OCI-M2 (cell line): ENCODE measurements around the gene ESPN.
"Not testable (repeated sequence)": the region's sequence is repeated elsewhere in the genome, so short reads cannot be mapped to it uniquely, and the experiment has no call there.

Experiments
- DNase-seq: peaks from one replicate; lab custom pipeline; 2025; ENCODE audit not compliant: unreplicated experiment; lab: John Stamatoyannopoulos, UW

Gene ESPN

DNA sequence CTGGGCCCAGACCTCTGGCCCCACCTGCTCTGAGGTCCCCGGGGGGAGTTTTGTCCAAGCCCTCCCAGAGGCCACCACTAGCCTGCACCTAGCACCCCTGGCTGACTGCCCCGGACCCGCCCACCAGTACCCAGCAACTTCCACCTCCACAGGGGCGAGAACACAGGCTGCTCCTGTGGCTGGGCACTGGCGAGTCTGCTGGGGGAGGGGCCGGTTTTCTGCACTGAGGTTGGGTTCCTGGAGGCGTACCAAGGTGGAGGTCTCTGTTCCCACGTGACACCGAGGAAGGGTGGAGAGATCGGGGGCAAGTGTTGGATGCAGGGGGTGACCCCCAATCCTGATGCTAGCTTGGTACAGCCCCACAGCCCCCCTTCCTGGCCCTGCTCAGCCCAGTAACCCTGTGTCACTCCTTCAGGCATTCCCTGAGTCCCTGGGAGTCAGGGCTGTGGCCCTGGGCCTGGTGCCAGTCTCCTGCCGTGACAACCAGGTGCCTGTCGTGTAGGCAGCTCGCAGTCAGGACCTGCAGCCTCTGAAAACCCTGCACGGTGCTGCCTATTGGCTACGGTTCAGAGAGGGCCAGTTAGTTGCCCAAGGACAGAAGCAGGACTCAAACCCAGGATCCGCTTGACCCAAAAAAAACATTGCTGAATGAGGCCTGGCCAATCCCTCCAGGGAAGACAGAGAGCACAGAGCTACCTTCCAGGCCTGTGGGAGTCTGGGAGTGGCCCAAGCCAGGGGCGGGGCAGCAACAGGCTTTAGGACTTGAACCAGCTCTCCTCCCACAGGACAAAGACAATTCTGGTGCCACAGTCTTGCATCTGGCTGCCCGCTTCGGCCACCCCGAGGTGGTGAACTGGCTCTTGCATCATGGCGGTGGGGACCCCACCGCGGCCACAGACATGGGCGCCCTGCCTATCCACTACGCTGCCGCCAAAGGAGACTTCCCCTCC is 3.1 kb downstream of the ESPN start:
- DNase-seq: no peak

DNA sequence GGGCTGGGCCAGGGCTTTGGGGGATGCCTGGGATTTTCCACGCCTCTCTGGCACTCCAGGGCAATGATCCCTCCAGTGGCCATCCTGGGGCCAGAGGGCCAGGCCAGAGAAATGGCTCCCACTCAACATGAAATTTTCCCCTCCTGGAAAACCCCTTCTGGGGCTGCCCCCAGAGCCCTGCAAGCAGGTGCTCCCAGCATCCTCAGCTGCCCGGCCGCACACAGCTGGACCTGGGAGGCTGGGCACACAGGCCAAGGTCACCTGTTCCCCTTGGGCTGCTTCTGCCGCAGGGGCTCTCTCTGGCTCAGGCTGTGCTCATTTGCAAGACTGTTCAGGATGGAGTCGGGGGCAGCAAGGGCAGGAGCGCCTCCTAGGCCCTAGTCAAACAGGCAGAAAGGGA is 3.9 kb downstream of the ESPN start:
- DNase-seq: not testable (repeated sequence)

DNA sequence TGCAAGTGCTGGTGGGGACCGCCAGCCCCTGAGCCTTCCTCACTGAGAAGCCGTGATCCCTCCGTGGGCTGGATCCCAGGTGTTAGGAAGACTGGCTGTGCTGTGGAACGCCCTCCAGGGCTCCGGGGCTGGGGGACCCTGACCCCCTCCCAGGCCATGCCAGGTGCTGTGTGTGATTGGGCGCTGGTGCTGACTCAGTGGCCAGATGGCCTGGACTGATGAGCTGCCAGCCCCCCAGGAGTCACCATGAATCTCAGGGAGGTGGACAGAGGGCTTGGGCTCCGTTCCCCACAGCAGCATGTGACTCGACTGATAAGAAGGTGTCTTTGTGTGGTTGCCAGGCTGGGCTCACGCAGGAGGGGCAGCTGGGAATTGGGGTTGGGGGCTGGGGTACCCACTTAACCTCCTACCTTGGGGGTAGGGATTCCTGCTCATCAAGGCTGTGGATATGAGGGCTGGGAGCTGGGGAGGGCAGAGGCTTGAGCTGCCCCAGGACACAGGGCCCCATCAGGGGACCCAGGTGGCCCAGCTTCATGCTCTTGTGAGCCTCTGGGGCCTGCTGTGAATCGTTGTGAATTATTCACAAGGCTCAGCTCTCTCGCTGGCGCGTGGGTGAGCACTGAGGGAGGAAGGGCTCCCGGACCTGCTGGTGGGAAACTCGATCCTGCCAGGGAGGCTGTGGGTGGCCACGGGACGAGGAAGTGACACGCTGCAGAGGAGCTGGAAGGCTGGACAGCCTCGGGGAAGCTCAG is 5.3 kb downstream of the ESPN start:
- not testable (repeated sequence) for DNase-seq

DNA sequence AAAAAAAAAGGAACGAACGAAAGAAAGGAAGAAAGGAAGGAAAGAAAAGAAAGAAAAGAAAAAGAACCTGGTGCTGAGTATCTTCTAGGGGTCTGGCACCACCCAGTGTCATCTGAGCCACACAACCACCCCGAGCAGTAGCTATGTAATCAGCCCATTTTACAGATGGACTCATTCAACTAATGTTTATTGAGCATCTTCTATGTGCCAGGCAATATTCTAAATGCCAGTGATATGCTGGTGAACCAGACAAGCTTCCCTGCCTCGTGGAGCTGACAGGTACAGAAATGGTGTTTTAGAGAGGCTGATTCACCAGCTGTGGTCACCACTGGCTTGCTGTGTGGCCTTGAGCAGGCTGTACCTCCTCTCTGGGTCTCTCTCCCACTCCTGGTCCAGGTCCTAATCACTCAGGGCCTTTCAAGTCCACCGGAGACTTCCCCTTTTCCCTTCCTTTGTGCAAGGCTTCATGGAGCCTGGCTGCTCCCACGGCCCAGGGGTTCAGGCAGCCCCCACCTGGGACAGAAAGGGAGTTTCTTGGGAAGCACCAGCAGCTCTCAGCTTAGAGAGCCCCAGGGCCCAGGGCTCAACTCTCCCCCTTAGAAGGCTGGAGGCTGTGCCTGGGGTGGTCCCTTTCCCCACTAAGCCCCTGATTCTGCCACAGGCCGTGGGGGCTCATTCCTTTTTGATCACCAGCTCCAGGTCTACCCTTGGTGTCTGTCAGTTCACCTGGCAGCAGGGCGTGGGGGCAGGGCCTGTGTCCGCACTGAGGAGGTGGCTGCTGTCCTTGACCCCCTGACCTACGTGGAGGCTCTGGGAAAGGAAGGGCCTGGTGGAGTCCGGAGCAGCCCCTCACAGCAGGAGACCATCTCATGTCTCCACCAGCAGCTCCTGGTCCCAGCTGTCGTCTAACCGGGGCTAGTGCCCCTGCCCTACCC is 7.3 kb downstream of the ESPN start:
- not testable (repeated sequence) for DNase-seq

DNA sequence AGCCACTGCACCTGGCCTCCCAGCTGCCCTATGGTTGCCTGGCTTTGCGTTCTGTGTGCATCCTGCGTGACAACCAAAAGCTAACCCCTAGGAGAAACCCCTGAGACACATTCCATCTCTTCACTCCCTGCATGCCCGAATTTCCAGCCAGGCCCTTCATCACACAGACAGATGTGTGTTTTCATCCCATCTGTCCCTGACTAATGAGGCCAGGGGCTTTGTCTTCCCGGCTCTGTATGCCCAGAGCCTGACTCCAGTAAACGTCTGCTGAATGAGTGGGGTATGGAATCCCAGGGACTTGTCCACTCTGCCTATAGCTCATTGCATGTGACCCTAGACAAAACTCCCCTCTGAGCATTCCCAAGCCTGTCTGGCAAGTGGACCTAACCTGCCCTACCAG is 9.6 kb downstream of the ESPN start:
- no peak for DNase-seq

DNA sequence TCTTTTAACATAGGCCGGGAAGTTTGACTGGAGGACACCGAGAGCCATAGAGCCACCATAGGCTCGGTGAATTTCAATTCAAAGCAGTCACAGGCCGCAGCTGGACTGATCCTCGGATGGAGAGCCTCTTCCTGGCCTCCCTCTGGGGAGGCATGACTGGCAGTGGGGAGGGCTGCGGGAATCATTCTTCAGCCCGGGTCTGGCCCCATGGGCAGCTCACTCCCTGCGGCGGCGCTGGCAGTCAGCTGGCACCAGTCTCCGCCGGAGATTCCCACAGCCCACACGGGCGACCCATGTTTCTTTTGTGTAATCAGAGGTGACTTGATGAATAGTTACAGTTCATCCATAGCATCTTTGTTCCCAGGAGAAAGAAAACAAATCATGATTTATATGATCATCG is 10.6 kb downstream of the ESPN start:
- DNase-seq: no peak

DNA sequence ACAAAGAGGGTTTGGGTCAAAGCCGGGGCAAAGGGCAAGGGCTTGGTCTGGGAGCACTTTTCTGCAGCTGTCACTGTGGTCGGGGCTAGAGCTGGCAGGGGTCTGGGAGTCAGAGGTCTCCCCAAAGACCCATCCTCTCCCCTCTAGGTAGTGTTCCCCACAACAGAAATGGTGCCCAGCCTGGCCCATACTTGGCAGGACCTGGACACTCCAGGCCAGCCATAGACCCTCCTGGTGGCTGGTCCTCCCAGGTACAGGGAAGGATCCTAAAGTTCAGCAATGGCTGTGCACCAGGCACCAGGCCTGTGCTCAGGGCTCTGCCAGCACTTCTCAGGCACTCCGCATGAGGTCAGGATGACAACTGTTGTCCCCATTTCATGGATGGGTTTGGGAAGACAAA is 11.0 kb downstream of the ESPN start:
- DNase-seq: no peak

DNA sequence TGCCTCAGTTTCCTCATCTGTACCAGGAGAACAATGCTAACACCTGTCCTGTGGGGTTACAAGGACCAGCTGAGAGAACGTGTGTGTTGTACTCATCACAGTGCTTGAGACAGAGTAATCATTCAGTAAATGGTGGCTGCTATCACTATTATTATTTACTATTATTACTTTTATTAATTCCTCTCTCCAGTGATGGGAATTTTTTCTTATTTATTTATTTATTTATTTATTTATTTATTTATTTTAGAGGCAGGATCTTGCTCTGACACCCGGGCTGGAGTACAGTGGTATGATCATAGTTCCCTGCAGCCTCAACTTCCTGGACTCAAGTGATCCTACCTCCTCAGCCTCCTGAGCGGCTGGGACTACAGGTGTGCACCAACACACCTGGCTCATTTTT is 11.7 kb downstream of the ESPN start:
- not testable (repeated sequence) for DNase-seq

DNA sequence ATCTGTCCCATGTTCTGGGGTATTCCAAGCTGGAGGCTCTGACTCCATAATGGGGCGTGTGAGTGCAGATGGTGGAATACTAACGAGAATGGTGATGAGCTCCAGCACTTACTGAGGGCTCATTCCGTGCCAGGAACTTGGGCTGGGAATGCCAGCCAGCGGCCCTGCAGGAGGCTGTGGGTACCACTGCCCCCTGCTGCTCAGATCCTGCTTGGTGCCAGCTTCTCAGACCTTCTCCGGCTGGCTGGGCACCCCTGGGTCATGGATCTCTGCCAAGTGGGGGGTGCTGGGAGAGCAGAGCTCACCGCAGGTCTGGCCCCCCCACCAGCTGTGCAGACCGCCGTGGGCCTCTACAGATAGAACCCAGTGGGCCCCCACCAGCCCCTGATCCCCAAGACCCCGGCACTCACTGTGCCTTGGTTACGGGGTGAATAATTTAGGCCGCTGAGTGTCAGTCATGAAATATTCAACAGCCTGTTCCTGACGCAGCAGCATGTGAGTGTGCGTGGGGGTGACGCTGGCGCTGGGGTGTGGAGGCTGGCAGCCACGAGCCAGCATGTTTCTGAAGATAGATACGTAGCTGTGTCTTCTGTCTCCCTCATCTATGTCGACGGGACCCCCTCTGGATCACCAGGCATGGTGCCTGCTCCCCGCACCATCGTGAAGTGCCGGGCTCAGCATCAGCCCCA is 12.6 kb downstream of the ESPN start:
- not testable (repeated sequence) for DNase-seq

DNA sequence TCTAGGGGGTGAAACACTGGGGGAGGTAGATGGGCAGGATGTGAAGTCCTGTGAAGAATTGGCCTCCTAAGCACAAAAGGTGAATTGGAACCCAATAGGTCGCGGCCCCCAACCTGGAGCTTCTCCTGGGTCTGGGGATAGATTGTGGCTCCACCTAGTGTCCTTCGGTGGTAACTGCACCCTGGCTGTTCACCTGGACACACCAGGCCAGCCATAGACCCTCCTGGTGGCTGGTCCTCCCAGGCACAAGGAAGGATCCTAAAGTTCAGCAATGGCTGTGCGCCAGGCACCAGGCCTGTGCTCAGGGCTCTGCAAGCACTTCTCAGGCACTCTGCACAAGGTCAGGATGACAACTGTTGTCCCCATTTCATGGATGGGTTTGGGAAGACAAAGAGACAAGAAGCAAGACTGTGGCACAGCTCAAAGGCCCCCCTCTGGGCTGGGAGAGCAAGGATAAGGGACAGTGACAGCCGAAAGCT is 13.5 kb downstream of the ESPN start:
- DNase-seq: peak; percentile 36

DNA sequence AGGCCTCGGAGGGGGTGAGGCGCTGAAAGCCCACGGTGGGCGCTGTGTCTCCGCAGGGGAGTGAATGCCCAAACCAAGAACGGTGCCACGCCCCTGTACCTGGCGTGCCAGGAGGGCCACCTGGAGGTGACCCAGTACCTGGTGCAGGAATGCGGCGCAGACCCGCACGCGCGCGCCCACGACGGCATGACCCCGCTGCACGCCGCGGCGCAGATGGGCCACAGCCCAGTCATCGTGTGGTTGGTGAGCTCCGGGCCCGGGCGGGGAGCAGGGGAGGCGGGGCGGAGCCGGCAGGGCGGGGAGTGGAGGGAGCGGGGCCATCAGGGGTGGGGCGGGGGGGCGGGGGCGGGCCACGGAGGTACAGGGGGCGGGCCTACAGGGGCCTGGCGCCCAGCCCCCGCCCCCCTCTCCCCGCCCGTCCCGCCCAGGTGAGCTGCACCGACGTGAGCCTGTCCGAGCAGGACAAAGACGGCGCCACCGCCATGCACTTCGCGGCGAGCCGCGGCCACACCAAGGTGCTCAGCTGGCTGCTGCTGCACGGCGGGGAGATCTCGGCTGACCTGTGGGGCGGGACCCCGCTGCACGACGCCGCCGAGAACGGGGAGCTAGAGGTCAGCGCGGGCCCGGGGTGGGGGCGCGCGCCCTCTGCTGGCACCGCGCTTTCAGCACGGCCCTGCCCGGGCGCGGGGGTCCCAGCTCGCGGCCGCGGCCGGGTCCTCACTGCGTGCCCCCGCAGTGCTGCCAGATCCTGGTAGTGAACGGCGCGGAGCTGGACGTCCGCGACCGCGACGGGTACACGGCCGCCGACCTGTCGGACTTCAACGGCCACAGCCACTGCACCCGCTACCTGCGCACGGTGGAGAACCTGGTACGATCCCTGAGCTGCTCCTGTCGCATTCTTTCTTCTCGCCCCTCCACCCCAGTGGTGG is 15.9 kb downstream of the ESPN start:
- DNase-seq: no peak

DNA sequence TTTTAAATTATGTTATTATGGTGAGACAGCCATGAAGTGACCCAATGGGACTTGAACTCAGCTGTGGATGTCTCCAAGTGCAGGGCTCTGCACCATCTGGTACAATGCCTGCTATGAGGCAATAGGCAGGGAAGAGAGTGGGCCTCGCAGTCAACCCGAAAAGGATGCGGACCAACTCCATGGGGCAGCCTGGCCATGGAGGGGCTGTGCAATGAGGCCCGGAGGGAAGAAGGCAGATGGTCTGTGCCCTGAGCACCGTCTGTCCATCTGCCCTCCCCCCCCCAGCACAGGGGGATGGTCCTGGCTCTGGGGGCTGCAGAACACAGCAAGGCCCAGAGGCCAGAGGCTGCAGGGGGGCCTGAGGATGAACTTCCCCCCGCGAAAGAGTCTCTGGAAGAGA is 17.0 kb downstream of the ESPN start:
- DNase-seq: no peak

DNA sequence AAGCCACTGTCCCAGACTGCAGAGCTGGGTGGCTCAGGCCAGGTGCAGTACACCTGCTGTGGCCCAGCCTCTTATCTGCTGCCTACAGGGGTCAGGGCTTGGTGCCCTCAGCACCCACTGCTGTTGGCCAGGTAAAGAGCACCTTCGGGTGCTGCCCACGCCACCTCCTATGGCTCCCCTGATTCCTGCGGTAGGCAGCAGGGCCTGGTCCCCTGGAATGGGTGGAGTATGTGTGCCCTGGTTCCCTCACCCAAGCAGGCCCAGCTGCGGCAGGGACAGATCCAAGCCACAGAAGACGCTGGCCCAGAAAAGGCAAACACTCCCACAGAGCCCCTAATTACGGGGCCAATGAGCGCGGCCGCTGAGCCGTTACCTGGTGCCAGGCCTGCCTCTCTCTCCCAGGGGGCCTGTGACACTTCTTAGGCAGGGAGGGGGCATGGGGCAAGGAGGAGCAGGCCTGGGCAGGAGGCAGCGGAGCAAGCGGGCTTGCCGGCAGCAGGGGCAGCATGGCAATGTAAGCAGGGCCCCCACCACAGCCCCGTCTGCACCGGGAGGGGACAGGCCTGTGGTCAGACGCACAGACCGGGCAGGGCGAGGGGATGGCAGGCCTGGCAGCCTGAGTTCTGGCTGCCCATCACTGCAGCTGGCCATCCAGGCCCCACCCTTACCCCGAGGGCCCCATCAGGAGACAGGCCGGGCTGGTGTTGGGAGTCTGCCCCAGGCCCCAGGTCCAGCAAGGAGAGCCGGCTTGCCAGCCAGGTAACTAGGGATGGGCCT is 19.0 kb downstream of the ESPN start:
- DNase-seq: no peak

DNA sequence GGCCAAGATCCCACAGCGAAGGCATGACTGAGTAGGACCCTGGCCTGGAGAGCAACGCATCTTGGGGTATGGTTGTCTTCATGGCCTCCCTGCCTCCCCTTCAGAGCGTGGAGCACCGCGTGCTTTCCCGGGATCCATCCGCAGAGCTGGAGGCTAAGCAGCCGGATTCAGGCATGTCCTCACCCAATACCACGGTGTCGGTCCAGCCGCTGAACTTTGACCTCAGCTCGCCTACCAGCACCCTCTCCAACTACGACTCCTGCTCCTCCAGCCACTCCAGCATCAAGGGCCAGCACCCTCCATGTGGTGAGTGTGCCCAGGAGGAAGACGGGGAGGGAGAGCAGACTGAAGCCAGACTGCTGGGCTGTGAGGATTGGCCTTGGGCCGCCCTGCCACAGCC is 19.8 kb downstream of the ESPN start:
- no peak for DNase-seq

DNA sequence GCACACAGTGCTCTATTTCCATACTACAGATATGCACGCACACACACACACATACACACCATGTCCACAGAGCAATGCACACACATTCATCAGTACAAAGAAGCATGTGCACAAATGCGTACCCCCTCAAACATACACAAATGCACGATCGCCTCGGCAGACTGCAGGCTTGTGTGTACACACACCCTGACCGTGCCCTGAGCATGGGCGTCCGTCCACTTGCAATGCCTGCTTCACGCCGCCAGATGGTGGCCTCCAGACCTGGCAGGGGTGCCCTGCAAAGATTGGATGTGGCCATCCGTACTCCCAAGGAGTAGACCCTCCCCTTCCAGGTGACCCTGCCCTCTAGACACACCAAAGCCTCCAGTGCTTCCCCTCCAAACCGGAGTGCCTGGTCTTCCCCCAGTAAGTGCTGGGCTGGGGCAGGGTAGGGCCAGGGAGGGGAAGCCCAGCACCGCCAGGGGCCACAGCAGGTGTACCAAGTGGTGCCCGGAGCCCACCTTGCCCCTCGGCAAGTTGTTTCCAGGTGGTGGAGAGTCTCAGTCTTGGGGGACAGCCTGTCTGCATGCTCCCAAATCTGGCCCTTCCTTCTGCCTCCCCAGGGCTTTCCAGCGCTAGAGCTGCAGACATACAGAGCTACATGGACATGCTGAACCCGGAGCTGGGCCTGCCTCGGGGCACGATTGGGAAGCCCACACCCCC is 20.6 kb downstream of the ESPN start:
- no peak for DNase-seq

DNA sequence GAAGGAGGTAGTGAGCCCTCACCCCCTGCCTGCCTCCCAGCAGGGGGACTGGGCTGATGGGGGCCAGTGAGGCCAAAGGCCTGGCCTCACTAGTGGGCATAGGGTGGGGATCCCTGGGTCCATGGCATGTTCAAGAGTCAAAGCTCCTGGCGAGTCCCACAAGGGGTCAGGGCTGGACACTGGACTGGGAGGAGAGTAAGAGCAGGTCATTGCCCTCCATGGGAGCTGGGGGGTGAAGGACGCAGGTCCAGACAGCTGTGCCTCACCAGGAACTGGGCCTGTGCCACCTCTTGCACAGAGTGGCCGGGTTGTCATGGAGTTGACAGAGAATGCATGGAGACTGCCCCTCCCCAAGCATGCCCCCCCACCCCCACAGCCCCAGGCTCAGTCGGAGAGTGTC is 21.4 kb downstream of the ESPN start:
- DNase-seq: not testable (repeated sequence)

DNA sequence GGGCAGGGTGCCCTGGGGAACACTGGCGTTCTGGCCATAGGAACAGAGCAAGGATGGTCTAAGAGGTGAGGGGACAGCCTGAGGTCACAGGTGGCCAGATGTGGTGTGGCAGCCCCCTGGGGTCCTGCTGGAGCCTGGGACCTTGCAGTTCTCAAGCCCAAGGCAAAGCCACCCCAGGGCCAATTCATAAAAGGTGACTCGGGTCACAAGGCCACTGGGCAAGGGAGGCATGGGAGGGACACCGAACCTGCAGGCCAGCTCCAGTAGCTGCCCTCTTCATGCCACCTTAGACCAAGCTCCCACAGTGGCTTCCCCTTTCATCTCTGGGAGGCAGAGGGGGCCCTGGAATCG is 22.1 kb downstream of the ESPN start:
- DNase-seq: no peak
